A673 (cell line): ENCODE data around the gene DNMT3L.
"Not testable (repeated sequence)": the region's sequence is repeated elsewhere in the genome, so short reads cannot be mapped to it uniquely, and the experiment has no call there.

Experiments used
- EZH2 ChIP-seq: fragments of 200-600 bp; sonication (generic); IDR thresholded peaks from 2 replicates; pipeline ENCODE4 v1.6.1; 2017; ENCODE audit warnings: borderline replicate concordance, low read depth, mild to moderate bottlenecking, mixed read lengths, antibody characterized with exemption, low read length; ENCODE audit not compliant: poor library complexity, severe bottlenecking
- TF ChIP-seq, protein P1 (sequence below): fragments of 300-800, 200-600 bp; sonication (generic); conservative IDR thresholded peaks from 2 replicates; pipeline ENCODE4 v1.5.1; 2017; ENCODE audit warnings: low read depth, mild to moderate bottlenecking, antibody characterized with exemption, low read length, moderate library complexity, mixed read lengths

DNA sequence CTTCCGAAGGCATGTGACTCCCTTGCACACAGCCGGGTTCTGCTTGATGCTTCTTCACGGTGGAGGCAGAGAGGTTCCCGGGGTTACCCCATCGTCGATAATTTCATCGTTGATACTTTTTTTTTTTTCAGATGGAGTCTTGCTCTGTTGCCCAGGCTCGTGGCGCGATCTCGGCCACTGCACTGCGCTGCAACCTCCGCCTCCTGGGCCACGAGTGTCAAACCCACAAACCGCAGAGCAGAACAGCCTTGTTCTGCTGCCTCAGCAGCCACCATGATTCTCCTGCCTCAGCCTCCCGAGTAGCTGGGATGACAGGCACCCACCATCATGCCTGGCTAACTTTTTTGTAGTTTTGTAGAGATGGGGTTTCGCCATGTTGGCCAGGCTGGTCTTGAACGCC lies 41.0 kb downstream of the DNMT3L start:
- not testable (repeated sequence) for TF ChIP-seq EZH2
- TF ChIP-seq, protein P1, sequence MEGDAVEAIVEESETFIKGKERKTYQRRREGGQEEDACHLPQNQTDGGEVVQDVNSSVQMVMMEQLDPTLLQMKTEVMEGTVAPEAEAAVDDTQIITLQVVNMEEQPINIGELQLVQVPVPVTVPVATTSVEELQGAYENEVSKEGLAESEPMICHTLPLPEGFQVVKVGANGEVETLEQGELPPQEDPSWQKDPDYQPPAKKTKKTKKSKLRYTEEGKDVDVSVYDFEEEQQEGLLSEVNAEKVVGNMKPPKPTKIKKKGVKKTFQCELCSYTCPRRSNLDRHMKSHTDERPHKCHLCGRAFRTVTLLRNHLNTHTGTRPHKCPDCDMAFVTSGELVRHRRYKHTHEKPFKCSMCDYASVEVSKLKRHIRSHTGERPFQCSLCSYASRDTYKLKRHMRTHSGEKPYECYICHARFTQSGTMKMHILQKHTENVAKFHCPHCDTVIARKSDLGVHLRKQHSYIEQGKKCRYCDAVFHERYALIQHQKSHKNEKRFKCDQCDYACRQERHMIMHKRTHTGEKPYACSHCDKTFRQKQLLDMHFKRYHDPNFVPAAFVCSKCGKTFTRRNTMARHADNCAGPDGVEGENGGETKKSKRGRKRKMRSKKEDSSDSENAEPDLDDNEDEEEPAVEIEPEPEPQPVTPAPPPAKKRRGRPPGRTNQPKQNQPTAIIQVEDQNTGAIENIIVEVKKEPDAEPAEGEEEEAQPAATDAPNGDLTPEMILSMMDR = not testable (repeated sequence)
